Activated naive CD4-positive, alpha-beta T cell treated with Interleukin-2 at 50 U/mL for 16 hours (primary cell): ENCODE data around the gene UVRAG.

ENCODE experiments used
- DNase-seq: peaks from one replicate; pipeline ENCODE4 v3.0.0-alpha.2; 2020

UVRAG gene

GRCh38 chr11:76175783-76176182 is 360.8 kb downstream of the UVRAG start:
- DNase-seq = no peak

- DNase-seq = no peak
Measured at GRCh38 chr11:76176463-76176862, 361.5 kb downstream of the UVRAG start.

- no peak for DNase-seq
Measured at GRCh38 chr11:76177250-76177686, 362.3 kb downstream of the UVRAG start.

- no peak for DNase-seq
Measured at GRCh38 chr11:76179147-76179546, 364.1 kb downstream of the UVRAG start.

- DNase-seq = no peak
Measured at GRCh38 chr11:76181371-76181770, 366.4 kb downstream of the UVRAG start.

- no peak for DNase-seq
Measured at GRCh38 chr11:76184551-76184993, 369.6 kb downstream of the UVRAG start.

GRCh38 chr11:76185511-76185910 is 370.5 kb downstream of the UVRAG start:
- no peak for DNase-seq

- no peak for DNase-seq
Measured at GRCh38 chr11:76185931-76186401, 371.0 kb downstream of the UVRAG start.

GRCh38 chr11:76186776-76187279 is 371.8 kb downstream of the UVRAG start:
- DNase-seq = no peak

GRCh38 chr11:76188873-76189272 is 373.9 kb downstream of the UVRAG start:
- no peak for DNase-seq

GRCh38 chr11:76189682-76190081 is 374.7 kb downstream of the UVRAG start:
- DNase-seq = no peak

- DNase-seq = no peak
Measured at GRCh38 chr11:76190376-76190775, 375.4 kb downstream of the UVRAG start.
